HepG2 (cell line): Measurements from ENCODE around the gene CTRL. TPM values are rescaled to one million over a fixed set of nuclear protein-coding genes. Genes with fewer than 3 reads are reported as not detected.

Experiments
- CREB1 ChIP-seq, 2 experiments: fragments of 450-650 bp in 1 of 2; IDR thresholded peaks; 2 replicates each; pipeline ENCODE4 v1.6.1; 2016 to 2017; ENCODE audit warnings: control low read depth in 1 of 2, mild to moderate bottlenecking in 1 of 2, missing compliant biosample characterization in 1 of 2, missing genetic modification characterization in 1 of 2
- GATAD1 ChIP-seq: IDR thresholded peaks from 2 replicates; pipeline ENCODE4 v1.6.1; 2016; ENCODE audit warnings: missing genetic modification reagents, missing compliant biosample characterization
- HIC2 ChIP-seq: sonication (generic); formaldehyde crosslinking; IDR thresholded peaks from 2 replicates; pipeline ENCODE4 v1.9.0; 2022; ENCODE audit warnings: low read depth, missing genetic modification reagents
- HNF4G ChIP-seq, 2 experiments: sonication (generic) in 1 of 2; formaldehyde crosslinking in 1 of 2; IDR thresholded peaks; 2 replicates each; pipeline versions ENCODE4 v1.4.0 to v1.6.1; 2011 to 2020; ENCODE audit warnings: borderline replicate concordance in 2 of 2, low read depth in 2 of 2, mild to moderate bottlenecking in 2 of 2, low read length in 1 of 2, missing genetic modification reagents in 1 of 2, moderate library complexity in 1 of 2
- MTF2 ChIP-seq: sonication (generic); formaldehyde crosslinking; IDR thresholded peaks from 2 replicates; pipeline ENCODE4 v1.5.0; 2020; ENCODE audit warnings: missing genetic modification reagents, borderline replicate concordance
- POGK ChIP-seq: sonication (generic); formaldehyde crosslinking; conservative IDR thresholded peaks from 2 replicates; pipeline ENCODE4 v1.8.0; 2022; ENCODE audit warnings: mild to moderate bottlenecking, moderate library complexity, missing genetic modification reagents
- RAD51 ChIP-seq: fragments of 450-650 bp; IDR thresholded peaks from 2 replicates; pipeline ENCODE4 v1.6.1; 2016; ENCODE audit warnings: borderline replicate concordance
- SP4 ChIP-seq: sonication (generic); formaldehyde crosslinking; IDR thresholded peaks from 2 replicates; pipeline ENCODE4 v1.8.1; 2023; ENCODE audit warnings: mild to moderate bottlenecking, missing genetic modification reagents
- THRA ChIP-seq: sonication (generic); formaldehyde crosslinking; IDR thresholded peaks from 2 replicates; pipeline ENCODE4 v1.4.0; 2020; ENCODE audit warnings: missing genetic modification reagents, borderline replicate concordance
- TMF1 ChIP-seq: sonication (generic); formaldehyde crosslinking; IDR thresholded peaks from 2 replicates; pipeline ENCODE4 v1.8.1; 2022; ENCODE audit warnings: low read depth, missing genetic modification reagents
- ZBTB7B ChIP-seq: sonication (generic); formaldehyde crosslinking; IDR thresholded peaks from 2 replicates; pipeline ENCODE4 v1.4.0; 2020; ENCODE audit warnings: missing genetic modification reagents
- ZBTB8A ChIP-seq: sonication (generic); formaldehyde crosslinking; IDR thresholded peaks from 2 replicates; pipeline ENCODE4 v1.4.0; 2020; ENCODE audit warnings: mild to moderate bottlenecking, low read depth, missing genetic modification reagents, borderline replicate concordance
- ZNF260 ChIP-seq: sonication (generic); formaldehyde crosslinking; IDR thresholded peaks from 2 replicates; pipeline ENCODE4 v1.4.0; 2020; ENCODE audit warnings: missing genetic modification reagents, low read depth, mild to moderate bottlenecking, borderline replicate concordance
- ZNF33A ChIP-seq: sonication (generic); formaldehyde crosslinking; IDR thresholded peaks from 2 replicates; pipeline ENCODE4 v1.5.1; 2020; ENCODE audit warnings: missing genetic modification reagents, mild to moderate bottlenecking, moderate library complexity, borderline replicate concordance
- ZNF687 ChIP-seq: sonication (generic); formaldehyde crosslinking; IDR thresholded peaks from 2 replicates; pipeline ENCODE4 v1.5.1; 2020; ENCODE audit warnings: mild to moderate bottlenecking, missing genetic modification reagents, moderate library complexity
- ZNF770 ChIP-seq: sonication (generic); formaldehyde crosslinking; IDR thresholded peaks from 2 replicates; pipeline ENCODE4 v1.5.0; 2020; ENCODE audit warnings: mild to moderate bottlenecking, missing genetic modification reagents
- ZNF782 ChIP-seq: sonication (generic); formaldehyde crosslinking; IDR thresholded peaks from 2 replicates; pipeline ENCODE4 v1.4.0; 2020; ENCODE audit warnings: missing genetic modification reagents, mild to moderate bottlenecking, borderline replicate concordance
- polyA plus RNA-seq, 8 experiments: library from polyadenylated mRNA; depleted of rRNA in 3 of 8; stranded (reverse) in 7 of 8; unstranded in 1 of 8; fragments of >200 nt; fragmentation: Illumina TruSeq in 4 of 8; extraction: Trizol in 4 of 8; gene quantifications; 2 replicates each; pipeline versions ENCODE4 v1.2.1 to v1.2.3, GENCODE V29; 2011 to 2016; ENCODE audit warnings: low read depth in 4 of 8, missing spikeins in 1 of 8, mixed read lengths in 1 of 8; ENCODE audit not compliant: insufficient read depth in 1 of 8
- total RNA-seq, 5 experiments: library from RNA; depleted of rRNA; stranded (reverse); fragments of >200 nt; fragmentation: Illumina TruSeq; extraction: Trizol; gene quantifications; 2 replicates each; pipeline ENCODE4 v1.2.3, GENCODE V29; 2016; ENCODE audit warnings: low read depth in 1 of 5

The CTRL gene
- total and polyA plus RNA-seq, 2 of the 13 experiments (the other 11 are each of a cell fraction or from before 2014, with no cell fraction given), result 1.9 to 2.7 TPM

GRCh38 chr16:67901734-67902133 is 29.9 kb downstream of the CTRL start (continued):
- TF ChIP-seq HNF4G (IDR thresholded peaks at IDR 0.05; ENCODE audit: borderline replicate concordance, low read depth, low read length), result peak; percentile 39; the same call in 1 of the 2 replicates
- TF ChIP-seq HNF4G (CRISPR knock-in tag; IDR thresholded peaks at IDR 0.05; ENCODE audit: borderline replicate concordance, low read depth), result no peak; the same call in 1 of the 2 replicates
- no peak for TF ChIP-seq HIC2 (CRISPR knock-in tag)
- TF ChIP-seq ZNF770 (CRISPR knock-in tag), result peak; percentile 99
- no peak for TF ChIP-seq ZNF260
- no peak for TF ChIP-seq SP4
- no peak for TF ChIP-seq RAD51
- TF ChIP-seq TMF1, result no peak
- TF ChIP-seq ZBTB7B (CRISPR knock-in tag), result no peak
- no peak for TF ChIP-seq CREB1 (IDR thresholded peaks at IDR 0.05)
- peak; percentile 42; the same call in 1 of the 2 replicates for TF ChIP-seq CREB1 (CRISPR knock-in tag; IDR thresholded peaks at IDR 0.05)
- no peak for TF ChIP-seq ZNF782 (CRISPR knock-in tag)
- no peak for TF ChIP-seq POGK
- TF ChIP-seq ZNF33A (CRISPR knock-in tag), result no peak
- TF ChIP-seq ZNF687 (CRISPR knock-in tag), result peak; percentile 20; the same call in 1 of the 2 replicates
- no peak for TF ChIP-seq ZBTB8A (CRISPR knock-in tag)
- TF ChIP-seq THRA, result no peak
- no peak for TF ChIP-seq GATAD1 (CRISPR knock-in tag)
- TF ChIP-seq MTF2 (CRISPR knock-in tag), result no peak
